ENCODE results near the gene GPR108.

GPR108 gene

GRCh38 chr19:6707658-6708018 is 29.7 kb downstream of the GPR108 start:
- Histone ChIP-seq H3K9ac (ENCODE audit: low read length) (no peak overlapping the region), H3K27ac (ENCODE audit: low read depth, low read length) (no peak overlapping the region), H3K79me1 (ENCODE audit: low read length) (no peaks in the 10 kb centered on the region), H3K27me3 (ENCODE audit: insufficient read depth, low read length) (peaks cover 11% of the 10 kb centered on the region), H3K18ac (ENCODE audit: low read length) (no peak overlapping the region), H3K4me1 (ENCODE audit: control insufficient read depth in 1 of 2, insufficient read depth in 2 of 2, low read length in 2 of 2) (peaks cover 0 to 2% of the 10 kb centered on the region in 2 experiments), H2BK12ac (ENCODE audit: low read length) (no peak overlapping the region), H3K9me3 (ENCODE audit: insufficient read depth, low read depth, low read length) (peaks cover 3% of the 10 kb centered on the region), H4K91ac (ENCODE audit: low read depth, low read length) (no peak overlapping the region), H2AK5ac (ENCODE audit: low read length) (no peak overlapping the region), H2BK5ac (ENCODE audit: low read depth, low read length, poor library complexity) (no peak overlapping the region), H4K12ac (ENCODE audit: low read depth, low read length) (no peak overlapping the region), H3K14ac (ENCODE audit: low read length) (no peak overlapping the region), H2BK120ac (ENCODE audit: insufficient read depth, low read length, poor library complexity) (no peak overlapping the region), H3K4me3 (ENCODE audit: low read depth, low read length) (no peak overlapping the region), H3K4me2 (ENCODE audit: low read length) (no peak overlapping the region), H3K23ac (ENCODE audit: low read length) (no peak overlapping the region), H3K4ac (ENCODE audit: low read depth, low read length) (no peak overlapping the region), H3K36me3 (ENCODE audit: control insufficient read depth in 1 of 2, insufficient read depth in 2 of 2, low read length in 2 of 2) (no peaks in the 10 kb centered on the region), H3K79me2 (ENCODE audit: control insufficient read depth, insufficient read depth, low read length, poor library complexity) (no peaks in the 10 kb centered on the region), H4K8ac (ENCODE audit: low read depth, low read length) (no peak overlapping the region), H2AFZ (ENCODE audit: insufficient read depth, low read length, poor library complexity) (no peak overlapping the region)
- DNase-seq, result no peak
- whole genome bisulfite sequencing (ENCODE audit: extremely low coverage, insufficient coverage, insufficient read length), result no CpG with 5 or more reads among the region's 16 CpGs

- Histone ChIP-seq H2AK5ac (ENCODE audit: low read length) (no peak overlapping the region), H3K14ac (ENCODE audit: low read length) (no peak overlapping the region), H3K27me3 (ENCODE audit: insufficient read depth, low read length) (peaks cover 11% of the 10 kb centered on the region), H2AFZ (ENCODE audit: insufficient read depth, low read length, poor library complexity) (no peak overlapping the region), H4K91ac (ENCODE audit: low read depth, low read length) (no peak overlapping the region), H3K79me1 (ENCODE audit: low read length) (no peaks in the 10 kb centered on the region), H2BK5ac (ENCODE audit: low read depth, low read length, poor library complexity) (no peak overlapping the region), H3K79me2 (ENCODE audit: control insufficient read depth, insufficient read depth, low read length, poor library complexity) (no peaks in the 10 kb centered on the region), H3K9ac (ENCODE audit: low read length) (no peak overlapping the region), H3K4ac (ENCODE audit: low read depth, low read length) (no peak overlapping the region), H2BK12ac (ENCODE audit: low read length) (no peak overlapping the region), H4K12ac (ENCODE audit: low read depth, low read length) (no peak overlapping the region), H4K8ac (ENCODE audit: low read depth, low read length) (no peak overlapping the region), H3K4me1 (ENCODE audit: control insufficient read depth in 1 of 2, insufficient read depth in 2 of 2, low read length in 2 of 2) (peaks cover 0 to 2% of the 10 kb centered on the region in 2 experiments), H2BK120ac (ENCODE audit: insufficient read depth, low read length, poor library complexity) (no peak overlapping the region), H3K4me2 (ENCODE audit: low read length) (no peak overlapping the region), H3K9me3 (ENCODE audit: insufficient read depth, low read depth, low read length) (peaks cover 2% of the 10 kb centered on the region), H3K4me3 (ENCODE audit: low read depth, low read length) (no peak overlapping the region), H3K23ac (ENCODE audit: low read length) (no peak overlapping the region), H3K36me3 (ENCODE audit: control insufficient read depth in 1 of 2, insufficient read depth in 2 of 2, low read length in 2 of 2) (no peaks in the 10 kb centered on the region), H3K27ac (ENCODE audit: low read depth, low read length) (no peak overlapping the region), H3K18ac (ENCODE audit: low read length) (no peak overlapping the region)
- no peak for DNase-seq
- WGBS (ENCODE audit: extremely low coverage, insufficient coverage, insufficient read length), result no CpG with 5 or more reads among the region's 44 CpGs
Observed at GRCh38 chr19:6707011-6707657, 30.2 kb downstream of the GPR108 start.

- H4K12ac ChIP-seq (ENCODE audit: low read depth, low read length), result no peak overlapping the region
- no peak overlapping the region for H2BK5ac ChIP-seq (ENCODE audit: low read depth, low read length, poor library complexity)
- no peak overlapping the region for H3K4ac ChIP-seq (ENCODE audit: low read depth, low read length)
- no peak overlapping the region for H3K23ac ChIP-seq (ENCODE audit: low read length)
- no CpG with 5 or more reads among the region's 3 CpGs for WGBS (ENCODE audit: extremely low coverage, insufficient coverage, insufficient read length)
- no peak overlapping the region for H2BK12ac ChIP-seq (ENCODE audit: low read length)
- no peak overlapping the region for H3K9ac ChIP-seq (ENCODE audit: low read length)
- no peaks in the 10 kb centered on the region for H3K79me2 ChIP-seq (ENCODE audit: control insufficient read depth, insufficient read depth, low read length, poor library complexity)
- no peak overlapping the region for H2AFZ ChIP-seq (ENCODE audit: insufficient read depth, low read length, poor library complexity)
- DNase-seq, result no peak
- no peak overlapping the region for H3K27ac ChIP-seq (ENCODE audit: low read depth, low read length)
- H3K4me3 ChIP-seq (ENCODE audit: low read depth, low read length), result no peak overlapping the region
- H3K14ac ChIP-seq (ENCODE audit: low read length), result no peak overlapping the region
- peaks cover 11% of the 10 kb centered on the region for H3K27me3 ChIP-seq (ENCODE audit: insufficient read depth, low read length)
- no peak overlapping the region for H2AK5ac ChIP-seq (ENCODE audit: low read length)
- H2BK120ac ChIP-seq (ENCODE audit: insufficient read depth, low read length, poor library complexity), result no peak overlapping the region
- no peak overlapping the region for H3K18ac ChIP-seq (ENCODE audit: low read length)
- H3K9me3 ChIP-seq (ENCODE audit: insufficient read depth, low read depth, low read length), result peaks cover 2% of the 10 kb centered on the region
- no peaks in the 10 kb centered on the region for H3K79me1 ChIP-seq (ENCODE audit: low read length)
- H3K36me3 ChIP-seq (ENCODE audit: control insufficient read depth in 1 of 2, insufficient read depth in 2 of 2, low read length in 2 of 2), result no peaks in the 10 kb centered on the region
- no peak overlapping the region for H4K91ac ChIP-seq (ENCODE audit: low read depth, low read length)
- peaks cover 0 to 2% of the 10 kb centered on the region in 2 experiments for H3K4me1 ChIP-seq (ENCODE audit: control insufficient read depth in 1 of 2, insufficient read depth in 2 of 2, low read length in 2 of 2)
- no peak overlapping the region for H3K4me2 ChIP-seq (ENCODE audit: low read length)
- no peak overlapping the region for H4K8ac ChIP-seq (ENCODE audit: low read depth, low read length)
Observed at GRCh38 chr19:6706633-6706958, 30.8 kb downstream of the GPR108 start.

DNA sequence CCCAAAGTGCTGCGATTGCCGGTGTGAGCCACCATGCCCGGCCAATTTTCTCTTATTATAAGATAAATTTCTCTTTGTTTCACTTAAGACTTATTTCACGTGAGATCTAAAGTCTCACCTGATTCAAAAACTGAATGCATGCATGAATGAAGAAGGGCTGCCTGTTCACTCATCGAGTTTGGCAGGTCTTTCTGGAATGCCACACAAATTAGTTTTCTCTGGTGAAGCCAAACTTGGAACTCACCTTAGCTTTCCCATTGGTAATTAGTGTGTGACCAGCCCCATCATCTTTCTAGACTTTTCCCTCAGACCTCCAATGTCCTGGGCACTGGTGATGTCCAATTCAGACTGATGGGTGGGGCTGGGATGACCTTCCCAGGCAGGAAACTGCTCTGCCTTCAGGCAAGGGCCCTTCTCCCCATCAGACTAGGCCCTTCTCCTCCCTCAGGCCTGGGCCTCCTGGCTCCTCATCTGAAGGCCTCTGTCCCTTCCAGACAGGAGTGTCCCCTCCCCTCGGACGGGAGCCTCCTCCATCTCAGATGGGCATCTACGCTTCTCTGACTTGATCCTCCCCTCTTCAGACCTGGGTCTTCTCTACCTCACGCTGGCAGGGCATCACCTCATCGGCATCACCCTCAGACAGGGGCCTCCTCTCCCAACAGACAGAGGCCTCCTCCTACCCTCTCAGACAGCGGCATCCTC is 31.3 kb downstream of the GPR108 start:
- Histone ChIP-seq H3K9ac (ENCODE audit: low read length) (no peak overlapping the region), H3K79me2 (ENCODE audit: control insufficient read depth, insufficient read depth, low read length, poor library complexity) (no peaks in the 10 kb centered on the region), H2AFZ (ENCODE audit: insufficient read depth, low read length, poor library complexity) (no peak overlapping the region), H3K4me2 (ENCODE audit: low read length) (no peak overlapping the region), H4K91ac (ENCODE audit: low read depth, low read length) (no peak overlapping the region), H4K12ac (ENCODE audit: low read depth, low read length) (no peak overlapping the region), H2BK12ac (ENCODE audit: low read length) (no peak overlapping the region), H2BK5ac (ENCODE audit: low read depth, low read length, poor library complexity) (no peak overlapping the region), H3K23ac (ENCODE audit: low read length) (no peak overlapping the region), H3K36me3 (ENCODE audit: control insufficient read depth in 1 of 2, insufficient read depth in 2 of 2, low read length in 2 of 2) (no peaks in the 10 kb centered on the region), H3K4ac (ENCODE audit: low read depth, low read length) (no peak overlapping the region), H3K27me3 (ENCODE audit: insufficient read depth, low read length) (peaks cover 9% of the 10 kb centered on the region), H3K4me3 (ENCODE audit: low read depth, low read length) (no peak overlapping the region), H3K18ac (ENCODE audit: low read length) (no peak overlapping the region), H3K4me1 (ENCODE audit: control insufficient read depth in 1 of 2, insufficient read depth in 2 of 2, low read length in 2 of 2) (peaks cover 0 to 2% of the 10 kb centered on the region in 2 experiments), H4K8ac (ENCODE audit: low read depth, low read length) (no peak overlapping the region), H3K9me3 (ENCODE audit: insufficient read depth, low read depth, low read length) (peaks cover 2% of the 10 kb centered on the region), H3K27ac (ENCODE audit: low read depth, low read length) (no peak overlapping the region), H3K79me1 (ENCODE audit: low read length) (no peaks in the 10 kb centered on the region), H2BK120ac (ENCODE audit: insufficient read depth, low read length, poor library complexity) (no peak overlapping the region), H3K14ac (ENCODE audit: low read length) (no peak overlapping the region), H2AK5ac (ENCODE audit: low read length) (no peak overlapping the region)
- no CpG with 5 or more reads among the region's 11 CpGs for WGBS (ENCODE audit: extremely low coverage, insufficient coverage, insufficient read length)
- DNase-seq, result no peak

All from trophoblast cell (in vitro differentiated cells and primary cell).